GM12875 (cell line): ENCODE results near the gene EYS.

ENCODE experiments used
- H3K4me3 ChIP-seq: one replicate; pipeline ENCODE4 v1.5.1; 2011; ENCODE audit warnings: low read depth, low read length, control low read depth
- TF ChIP-seq, protein P1 (sequence below): IDR thresholded peaks from 2 replicates; pipeline ENCODE4 v1.5.1; 2011; ENCODE audit warnings: low read depth, mild to moderate bottlenecking, control low read depth, inconsistent platforms, low read length, moderate library complexity, borderline replicate concordance; ENCODE audit not compliant: insufficient read depth

Gene EYS

DNA sequence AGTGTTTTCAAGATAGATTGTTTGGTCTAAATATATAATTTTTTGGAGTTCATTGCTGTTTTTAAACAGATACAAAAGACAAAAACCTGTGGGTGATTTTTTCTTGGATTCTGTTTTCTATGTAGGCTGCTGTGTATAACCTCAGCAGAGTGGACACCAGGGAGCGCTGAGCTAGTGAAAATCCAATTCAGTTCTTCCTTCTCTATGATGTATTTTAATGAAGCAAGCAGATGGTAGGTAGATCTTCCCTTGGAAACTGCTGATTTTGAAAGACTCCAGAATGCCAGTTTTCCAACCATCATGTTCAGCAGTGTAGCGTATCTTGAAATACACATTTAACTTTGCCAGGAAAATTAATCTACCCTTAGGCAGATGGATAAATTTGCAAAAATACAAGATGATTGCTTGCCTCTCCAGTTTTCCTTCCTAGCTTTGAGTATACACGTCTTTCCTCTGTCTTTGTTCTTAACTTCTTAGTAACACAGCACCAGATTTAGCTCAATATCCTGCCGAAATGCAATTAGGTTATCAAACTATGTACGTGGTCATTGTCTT, 1893.4 kb downstream of the EYS start:
- H3K4me3 ChIP-seq = no peak overlapping the region
- TF ChIP-seq, protein P1, sequence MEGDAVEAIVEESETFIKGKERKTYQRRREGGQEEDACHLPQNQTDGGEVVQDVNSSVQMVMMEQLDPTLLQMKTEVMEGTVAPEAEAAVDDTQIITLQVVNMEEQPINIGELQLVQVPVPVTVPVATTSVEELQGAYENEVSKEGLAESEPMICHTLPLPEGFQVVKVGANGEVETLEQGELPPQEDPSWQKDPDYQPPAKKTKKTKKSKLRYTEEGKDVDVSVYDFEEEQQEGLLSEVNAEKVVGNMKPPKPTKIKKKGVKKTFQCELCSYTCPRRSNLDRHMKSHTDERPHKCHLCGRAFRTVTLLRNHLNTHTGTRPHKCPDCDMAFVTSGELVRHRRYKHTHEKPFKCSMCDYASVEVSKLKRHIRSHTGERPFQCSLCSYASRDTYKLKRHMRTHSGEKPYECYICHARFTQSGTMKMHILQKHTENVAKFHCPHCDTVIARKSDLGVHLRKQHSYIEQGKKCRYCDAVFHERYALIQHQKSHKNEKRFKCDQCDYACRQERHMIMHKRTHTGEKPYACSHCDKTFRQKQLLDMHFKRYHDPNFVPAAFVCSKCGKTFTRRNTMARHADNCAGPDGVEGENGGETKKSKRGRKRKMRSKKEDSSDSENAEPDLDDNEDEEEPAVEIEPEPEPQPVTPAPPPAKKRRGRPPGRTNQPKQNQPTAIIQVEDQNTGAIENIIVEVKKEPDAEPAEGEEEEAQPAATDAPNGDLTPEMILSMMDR = no peak

DNA sequence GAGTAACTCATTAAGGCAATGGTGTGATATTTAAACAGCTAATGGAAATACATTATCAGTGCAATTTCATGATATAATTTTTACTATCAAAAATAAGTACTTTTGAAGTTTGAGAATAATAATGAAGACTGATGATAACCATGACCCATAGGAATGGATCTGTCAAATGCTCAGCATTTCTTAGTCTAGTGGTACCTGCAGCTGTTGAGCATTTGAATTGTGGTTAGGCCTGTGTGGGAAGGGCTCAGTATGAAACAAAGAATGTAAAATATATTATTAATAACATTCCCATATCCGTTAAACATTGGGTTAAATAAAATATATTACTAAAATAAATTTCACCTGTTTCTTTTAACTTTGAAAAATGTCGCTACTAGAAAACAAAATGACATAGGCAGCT, 1898.5 kb downstream of the EYS start:
- TF ChIP-seq, protein P1 = no peak
- no peak overlapping the region for H3K4me3 ChIP-seq

DNA sequence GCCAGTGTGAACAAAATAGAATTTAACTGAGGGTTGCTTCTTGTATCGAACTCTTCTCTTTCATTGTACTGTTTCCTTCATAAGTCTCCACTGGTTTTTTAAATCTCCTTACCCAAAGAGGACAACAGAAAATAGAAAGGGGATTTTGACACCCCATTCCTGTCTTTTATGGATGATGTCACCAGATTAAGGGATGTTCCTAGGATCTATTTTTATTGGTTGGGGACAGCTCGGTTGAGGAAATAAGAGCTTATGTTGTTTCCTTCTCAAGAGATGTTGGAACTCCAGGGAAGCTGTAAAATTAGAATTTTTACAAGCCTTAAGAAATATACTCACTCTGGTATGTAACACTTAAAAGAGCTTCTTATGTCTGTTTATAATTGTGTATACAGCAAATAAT, 1900.0 kb downstream of the EYS start:
- H3K4me3 ChIP-seq = no peak overlapping the region
- TF ChIP-seq, protein P1 = no peak

DNA sequence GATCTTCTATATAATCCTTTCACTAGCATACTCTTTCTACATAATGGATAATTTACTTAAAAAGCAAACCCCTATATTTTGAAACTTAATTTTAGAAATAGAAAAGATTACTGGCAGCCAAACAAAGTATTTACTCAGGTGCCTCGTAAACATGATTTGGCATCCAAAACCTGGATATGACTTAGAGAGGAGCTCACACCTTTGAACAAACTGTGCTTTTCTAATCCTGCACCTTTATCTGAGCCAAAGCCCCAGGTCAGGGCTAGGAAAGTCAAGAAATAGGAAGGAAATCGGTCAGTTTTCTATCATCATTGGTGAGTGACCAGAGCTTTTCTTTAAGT, 1900.5 kb downstream of the EYS start:
- H3K4me3 ChIP-seq = no peak overlapping the region

DNA sequence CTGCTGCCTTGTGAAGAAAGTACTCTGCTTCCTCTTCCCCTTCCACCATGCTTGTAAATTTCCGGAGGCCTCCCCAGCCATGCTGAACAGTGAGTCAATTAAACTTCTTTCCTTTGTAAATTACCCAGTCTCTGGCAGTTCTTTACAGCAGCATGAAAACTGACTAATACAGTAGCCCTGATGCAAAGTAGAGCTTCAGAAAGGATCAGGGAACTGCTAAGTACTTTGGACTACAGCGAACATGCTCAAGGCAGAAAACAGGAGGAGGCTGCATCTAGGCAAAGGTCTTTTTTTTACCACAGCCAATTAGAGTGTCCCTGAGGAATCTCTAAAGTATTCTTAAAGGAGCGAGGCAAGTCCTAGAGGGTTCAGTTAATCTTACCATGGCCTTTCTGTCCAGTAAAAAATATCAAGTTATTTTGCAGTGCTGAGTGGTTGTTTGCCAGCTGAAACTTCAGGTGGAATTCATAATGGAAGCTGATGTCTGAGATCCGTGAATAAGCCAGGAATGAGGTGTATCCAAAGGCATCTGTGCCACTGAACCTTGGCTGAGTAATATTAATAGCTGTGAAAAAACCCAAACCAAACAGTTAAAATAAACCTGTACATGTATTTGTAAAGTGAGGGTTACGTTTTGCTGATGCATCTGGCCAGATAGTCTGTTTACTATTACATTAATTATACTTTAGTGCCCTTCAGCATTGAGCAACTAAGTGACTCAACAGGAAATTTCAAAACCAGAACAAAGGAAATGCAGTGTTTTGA, 1901.0 kb downstream of the EYS start:
- no peak overlapping the region for H3K4me3 ChIP-seq
- TF ChIP-seq, protein P1 = no peak

More for the DNA sequence above, 1900.5 kb downstream of the EYS start:
- TF ChIP-seq, protein P1 = no peak

DNA sequence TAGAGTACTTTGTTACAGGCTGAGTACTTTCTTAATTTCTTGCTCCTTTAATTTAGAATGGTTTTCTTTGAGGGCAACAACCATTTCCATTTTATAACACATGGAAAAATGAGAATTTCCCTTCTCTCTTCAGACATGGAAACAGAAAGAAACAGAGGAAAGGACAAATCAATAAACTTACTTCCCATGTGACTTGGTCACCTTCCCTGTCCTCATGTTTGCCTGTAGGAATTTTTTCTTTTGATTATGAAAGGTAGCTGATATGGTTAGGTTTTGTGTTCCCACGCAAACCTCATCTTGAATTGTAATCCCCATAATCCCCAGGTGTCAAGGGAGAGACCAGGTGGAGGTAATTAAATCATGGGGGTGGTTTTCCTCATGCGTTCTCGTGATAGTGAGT, 1901.7 kb downstream of the EYS start:
- H3K4me3 ChIP-seq = no peak overlapping the region

More for the DNA sequence above, 1901.7 kb downstream of the EYS start:
- TF ChIP-seq, protein P1 = no peak
